WTC11 (cell line): ENCODE results near the gene EBF3.

ENCODE experiments used
- ATF1 ChIP-seq: sonication (generic); formaldehyde crosslinking; IDR thresholded peaks from 2 replicates; pipeline ENCODE4 v1.8.1; 2023; ENCODE audit warnings: mild to moderate bottlenecking, moderate library complexity, missing genetic modification reagents
- ATF2 ChIP-seq: sonication (generic); formaldehyde crosslinking; IDR thresholded peaks from 2 replicates; pipeline ENCODE4 v1.8.1; 2022; ENCODE audit warnings: low read depth, missing genetic modification reagents, borderline replicate concordance
- CREB1 ChIP-seq: sonication (generic); formaldehyde crosslinking; IDR thresholded peaks from 2 replicates; pipeline ENCODE4 v1.8.0; 2023; ENCODE audit warnings: mild to moderate bottlenecking, missing genetic modification reagents
- FOXP1 ChIP-seq: sonication (generic); formaldehyde crosslinking; IDR thresholded peaks from 2 replicates; pipeline ENCODE4 v1.8.0; 2022; ENCODE audit warnings: missing genetic modification reagents, mild to moderate bottlenecking, moderate library complexity, borderline replicate concordance
- NR1H2 ChIP-seq: sonication (generic); formaldehyde crosslinking; IDR thresholded peaks from 2 replicates; pipeline ENCODE4 v1.9.0; 2021; ENCODE audit warnings: mild to moderate bottlenecking, moderate library complexity, missing genetic modification reagents
- SP1 ChIP-seq: sonication (generic); formaldehyde crosslinking; conservative IDR thresholded peaks from 2 replicates; pipeline ENCODE4 v1.8.1; 2022; ENCODE audit warnings: missing genetic modification reagents
- TCF7 ChIP-seq: sonication (generic); formaldehyde crosslinking; IDR thresholded peaks from 2 replicates; pipeline ENCODE4 v1.8.0; 2022; ENCODE audit warnings: mild to moderate bottlenecking, low read depth, missing genetic modification reagents, moderate library complexity
- ZNF121 ChIP-seq: sonication (generic); formaldehyde crosslinking; IDR thresholded peaks from 2 replicates; pipeline ENCODE4 v1.8.0; 2023; ENCODE audit warnings: missing genetic modification reagents
- ZNF416 ChIP-seq: fragments of 250-450 bp; sonication (Bioruptor Pico); IDR thresholded peaks from 2 replicates; pipeline ENCODE4 v1.9.0; 2021; ENCODE audit warnings: mild to moderate bottlenecking, inconsistent platforms
- TF ChIP-seq, protein P1 (sequence below): fragments of 200-600 bp; IDR thresholded peaks from 2 replicates; pipeline ENCODE4 v1.8.0; 2022; ENCODE audit warnings: antibody characterized with exemption

GRCh38 chr10:129812398-129812797 lies 151.7 kb downstream of the EBF3 start:
- TF ChIP-seq SP1 (no peak), ZNF416 (CRISPR knock-in tag) (no peak), TCF7 (CRISPR knock-in tag) (no peak), ZNF121 (CRISPR knock-in tag) (no peak), FOXP1 (CRISPR knock-in tag) (no peak), NR1H2 (no peak), CREB1 (CRISPR knock-in tag) (no peak), ATF2 (CRISPR knock-in tag) (no peak), ATF1 (CRISPR knock-in tag) (no peak)
- TF ChIP-seq, protein P1, sequence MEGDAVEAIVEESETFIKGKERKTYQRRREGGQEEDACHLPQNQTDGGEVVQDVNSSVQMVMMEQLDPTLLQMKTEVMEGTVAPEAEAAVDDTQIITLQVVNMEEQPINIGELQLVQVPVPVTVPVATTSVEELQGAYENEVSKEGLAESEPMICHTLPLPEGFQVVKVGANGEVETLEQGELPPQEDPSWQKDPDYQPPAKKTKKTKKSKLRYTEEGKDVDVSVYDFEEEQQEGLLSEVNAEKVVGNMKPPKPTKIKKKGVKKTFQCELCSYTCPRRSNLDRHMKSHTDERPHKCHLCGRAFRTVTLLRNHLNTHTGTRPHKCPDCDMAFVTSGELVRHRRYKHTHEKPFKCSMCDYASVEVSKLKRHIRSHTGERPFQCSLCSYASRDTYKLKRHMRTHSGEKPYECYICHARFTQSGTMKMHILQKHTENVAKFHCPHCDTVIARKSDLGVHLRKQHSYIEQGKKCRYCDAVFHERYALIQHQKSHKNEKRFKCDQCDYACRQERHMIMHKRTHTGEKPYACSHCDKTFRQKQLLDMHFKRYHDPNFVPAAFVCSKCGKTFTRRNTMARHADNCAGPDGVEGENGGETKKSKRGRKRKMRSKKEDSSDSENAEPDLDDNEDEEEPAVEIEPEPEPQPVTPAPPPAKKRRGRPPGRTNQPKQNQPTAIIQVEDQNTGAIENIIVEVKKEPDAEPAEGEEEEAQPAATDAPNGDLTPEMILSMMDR, result no peak
